DND-41 (cell line): ENCODE results near the gene GPD1L.

Experiments
- CTCF ChIP-seq: IDR thresholded peaks from 2 replicates; pipeline ENCODE4 v1.5.1; 2012; ENCODE audit warnings: borderline replicate concordance, low read length, moderate library complexity, mild to moderate bottlenecking; ENCODE audit not compliant: poor library complexity, severe bottlenecking; ENCODE audit errors: extremely low read depth
- EZH2 ChIP-seq: IDR thresholded peaks from 3 replicates; pipeline ENCODE4 v1.6.1; 2012; ENCODE audit warnings: borderline replicate concordance, low read depth, mild to moderate bottlenecking, moderate library complexity, low read length, inconsistent platforms; ENCODE audit not compliant: severe bottlenecking

GRCh38 chr3:32084870-32085269, 21.6 kb upstream of the GPD1L start:
- TF ChIP-seq CTCF: no peak
- TF ChIP-seq EZH2: no peak
